ENCODE measurements around the gene PNPLA3. TPM values are rescaled to one million over a fixed set of nuclear protein-coding genes. Genes with fewer than 3 reads are reported as not detected.

PNPLA3 gene
- total and polyA plus RNA-seq, 2 donors from 2014 or later = 0.54 to 1.2 TPM

- no peak for TF ChIP-seq CTCF (IDR thresholded peaks at IDR 0.05; ENCODE audit: borderline replicate concordance, extremely low read depth, insufficient read depth)
- no peaks in the 10 kb centered on the region for H3K4me1 ChIP-seq (ENCODE audit: control insufficient read depth in 2 of 3, insufficient read depth in 2 of 3, low read depth in 1 of 3, low read length in 3 of 3)
- no peaks in the 10 kb centered on the region for H3K9me3 ChIP-seq (ENCODE audit: control insufficient read depth in 2 of 3, insufficient read depth in 1 of 3, low read length in 3 of 3)
- H3K9ac ChIP-seq (ENCODE audit: low read length in 3 of 3) = no peak overlapping the region
- H3K27me3 ChIP-seq (ENCODE audit: control insufficient read depth, insufficient read depth, low read length) = no peaks in the 10 kb centered on the region
- peak in 4 of 5 donors; percentile 21 to 47 (median 26) for DNase-seq
- H3K27ac ChIP-seq (ENCODE audit: low read depth in 2 of 2, low read length in 2 of 2) = no peak overlapping the region
- intact Hi-C loops (cut with DNase I) = loop anchor here (5.0 to 10.0 kb wide), 2 partner anchors 95 to 637 kb away; no protein-coding TSS in a partner anchor
- H3K36me3 ChIP-seq (ENCODE audit: control insufficient read depth in 2 of 3, insufficient read depth in 3 of 3, low read length in 3 of 3) = peaks cover 3 to 44% (median 34%) of the 10 kb centered on the region in 3 donors
- no peak overlapping the region for H3K4me3 ChIP-seq (ENCODE audit: low read length in 3 of 3)
- no peak for FAIRE-seq
Observed at GRCh38 chr22:43990044-43990443, 66.4 kb downstream of the PNPLA3 start.

- DNase-seq = no peak
- Histone ChIP-seq H3K27ac (ENCODE audit: low read depth in 2 of 2, low read length in 2 of 2) (no peak overlapping the region), H3K9ac (ENCODE audit: low read length in 3 of 3) (no peak overlapping the region), H3K4me1 (ENCODE audit: control insufficient read depth in 2 of 3, insufficient read depth in 2 of 3, low read depth in 1 of 3, low read length in 3 of 3) (no peaks in the 10 kb centered on the region), H3K4me3 (ENCODE audit: low read length in 3 of 3) (no peak overlapping the region), H3K36me3 (ENCODE audit: control insufficient read depth in 2 of 3, insufficient read depth in 3 of 3, low read length in 3 of 3) (peaks cover 3 to 45% (median 31%) of the 10 kb centered on the region in 3 donors), H3K9me3 (ENCODE audit: control insufficient read depth in 2 of 3, insufficient read depth in 1 of 3, low read length in 3 of 3) (no peaks in the 10 kb centered on the region), H3K27me3 (ENCODE audit: control insufficient read depth, insufficient read depth, low read length) (no peaks in the 10 kb centered on the region)
- no peak for TF ChIP-seq CTCF (IDR thresholded peaks at IDR 0.05; ENCODE audit: borderline replicate concordance, extremely low read depth, insufficient read depth)
- no peak for FAIRE-seq
- intact Hi-C loops (cut with DNase I) = loop anchor here (5.0 to 10.0 kb wide), 2 partner anchors 93 to 636 kb away; no protein-coding TSS in a partner anchor
Observed at GRCh38 chr22:43991316-43992020, 67.9 kb downstream of the PNPLA3 start.

- Histone ChIP-seq H3K9me3 (ENCODE audit: control insufficient read depth in 2 of 3, insufficient read depth in 1 of 3, low read length in 3 of 3) (no peaks in the 10 kb centered on the region), H3K9ac (ENCODE audit: low read length in 3 of 3) (no peak overlapping the region), H3K27me3 (ENCODE audit: control insufficient read depth, insufficient read depth, low read length) (no peaks in the 10 kb centered on the region), H3K4me1 (ENCODE audit: control insufficient read depth in 2 of 3, insufficient read depth in 2 of 3, low read depth in 1 of 3, low read length in 3 of 3) (no peaks in the 10 kb centered on the region), H3K4me3 (ENCODE audit: low read length in 3 of 3) (no peak overlapping the region), H3K27ac (ENCODE audit: low read depth in 2 of 2, low read length in 2 of 2) (no peak overlapping the region), H3K36me3 (ENCODE audit: control insufficient read depth in 2 of 3, insufficient read depth in 3 of 3, low read length in 3 of 3) (peaks cover 3 to 48% (median 34%) of the 10 kb centered on the region in 3 donors)
- TF ChIP-seq CTCF (IDR thresholded peaks at IDR 0.05; ENCODE audit: borderline replicate concordance, extremely low read depth, insufficient read depth) = no peak
- intact Hi-C loops (cut with DNase I) = loop anchor here (5.0 to 10.0 kb wide), 2 partner anchors 92 to 635 kb away; no protein-coding TSS in a partner anchor
- DNase-seq (no peak), FAIRE-seq (no peak)
Observed at GRCh38 chr22:43992331-43992821, 68.8 kb downstream of the PNPLA3 start.

Measured in kidney (tissue), 14 donors.